ENCODE measurements around the gene HOMER3. TPM values are rescaled to one million over a fixed set of nuclear protein-coding genes. Genes with fewer than 3 reads are reported as not detected.

The HOMER3 gene
- total RNA-seq, 1 donor from 2014 or later = 68.9 TPM

DNA sequence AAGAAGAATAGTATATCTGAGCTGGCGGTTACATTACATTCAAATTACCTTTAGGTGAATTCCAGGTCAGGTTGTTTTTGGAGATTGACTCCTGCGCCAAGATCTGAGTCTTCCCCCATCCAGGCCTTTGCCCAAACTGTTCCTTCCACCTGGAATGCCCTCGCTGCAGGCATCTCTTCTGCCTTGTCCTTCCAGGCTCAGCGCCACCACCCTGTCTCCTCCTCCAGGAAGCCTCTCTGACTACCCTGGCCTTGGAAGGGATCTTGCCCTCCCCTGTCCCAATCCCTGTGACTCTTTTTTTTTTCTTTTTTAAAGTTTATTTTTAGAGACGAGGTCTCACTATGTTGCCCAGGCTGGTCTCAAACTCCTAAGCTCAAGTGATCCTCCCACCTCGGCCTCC lies 1.7 kb upstream of the HOMER3 start:
- Mint-ChIP-seq H3K27me3 (ENCODE audit: unreplicated experiment) (no peaks in the 10 kb centered on the region), H3K27ac (ENCODE audit: unreplicated experiment) (no peak overlapping the region), H3K4me3 (ENCODE audit: unreplicated experiment) (no peak overlapping the region), H3K36me3 (ENCODE audit: unreplicated experiment) (peaks cover 4% of the 10 kb centered on the region), H3K9me3 (ENCODE audit: unreplicated experiment) (no peaks in the 10 kb centered on the region), H3K4me1 (ENCODE audit: unreplicated experiment) (peaks cover 12% of the 10 kb centered on the region)
- TF ChIP-seq, protein P1, sequence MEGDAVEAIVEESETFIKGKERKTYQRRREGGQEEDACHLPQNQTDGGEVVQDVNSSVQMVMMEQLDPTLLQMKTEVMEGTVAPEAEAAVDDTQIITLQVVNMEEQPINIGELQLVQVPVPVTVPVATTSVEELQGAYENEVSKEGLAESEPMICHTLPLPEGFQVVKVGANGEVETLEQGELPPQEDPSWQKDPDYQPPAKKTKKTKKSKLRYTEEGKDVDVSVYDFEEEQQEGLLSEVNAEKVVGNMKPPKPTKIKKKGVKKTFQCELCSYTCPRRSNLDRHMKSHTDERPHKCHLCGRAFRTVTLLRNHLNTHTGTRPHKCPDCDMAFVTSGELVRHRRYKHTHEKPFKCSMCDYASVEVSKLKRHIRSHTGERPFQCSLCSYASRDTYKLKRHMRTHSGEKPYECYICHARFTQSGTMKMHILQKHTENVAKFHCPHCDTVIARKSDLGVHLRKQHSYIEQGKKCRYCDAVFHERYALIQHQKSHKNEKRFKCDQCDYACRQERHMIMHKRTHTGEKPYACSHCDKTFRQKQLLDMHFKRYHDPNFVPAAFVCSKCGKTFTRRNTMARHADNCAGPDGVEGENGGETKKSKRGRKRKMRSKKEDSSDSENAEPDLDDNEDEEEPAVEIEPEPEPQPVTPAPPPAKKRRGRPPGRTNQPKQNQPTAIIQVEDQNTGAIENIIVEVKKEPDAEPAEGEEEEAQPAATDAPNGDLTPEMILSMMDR (IDR thresholded peaks at IDR 0.05) = no peak
- DNase-seq (ENCODE audit: extremely low spot score, unreplicated experiment) = no peak

DNA sequence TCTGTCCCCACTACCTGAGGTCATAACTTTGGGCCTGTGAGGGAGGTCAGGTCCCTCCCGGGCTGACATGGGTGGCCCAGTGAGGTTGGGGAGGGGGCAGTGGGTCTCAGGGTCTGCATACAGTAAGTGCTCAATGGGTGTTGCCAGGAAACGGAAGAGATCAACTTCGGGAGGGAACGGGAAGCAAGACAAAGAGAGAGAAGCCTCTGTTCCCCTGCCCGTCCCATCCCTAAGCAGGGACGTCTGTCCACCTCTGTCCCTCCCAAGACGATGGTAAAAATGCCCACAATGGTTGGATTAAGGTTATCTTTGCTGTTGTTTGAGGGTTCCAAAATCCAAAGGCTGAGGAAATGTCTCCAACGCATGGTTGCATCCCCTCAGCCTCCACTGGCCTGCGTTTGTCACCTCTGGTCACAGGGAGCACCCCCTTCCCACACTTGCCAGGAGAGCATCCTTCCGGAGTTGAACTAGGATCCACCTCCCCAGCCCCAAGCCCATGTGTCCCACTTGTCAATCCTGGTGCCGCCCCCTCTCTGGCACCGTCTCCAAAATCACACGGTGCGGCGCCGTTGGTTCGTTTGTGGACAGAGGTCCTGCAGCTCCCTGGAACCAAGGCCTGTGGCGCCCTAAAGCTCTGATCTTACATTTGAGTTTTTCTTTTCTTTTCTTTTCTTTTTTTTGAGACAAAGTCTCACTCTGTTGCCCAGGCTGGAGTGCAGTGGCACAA lies 774 bp upstream of the HOMER3 start:
- Mint-ChIP-seq H3K9me3 (ENCODE audit: unreplicated experiment) (no peaks in the 10 kb centered on the region), H3K27ac (ENCODE audit: unreplicated experiment) (peak overlapping the region; percentile 27), H3K4me3 (ENCODE audit: unreplicated experiment) (peak overlapping the region; percentile 38), H3K36me3 (ENCODE audit: unreplicated experiment) (peaks cover 9% of the 10 kb centered on the region), H3K4me1 (ENCODE audit: unreplicated experiment) (peaks cover 12% of the 10 kb centered on the region), H3K27me3 (ENCODE audit: unreplicated experiment) (no peaks in the 10 kb centered on the region)
- no peak for DNase-seq (ENCODE audit: extremely low spot score, unreplicated experiment)
- TF ChIP-seq, protein P1 (IDR thresholded peaks at IDR 0.05) = no peak

DNA sequence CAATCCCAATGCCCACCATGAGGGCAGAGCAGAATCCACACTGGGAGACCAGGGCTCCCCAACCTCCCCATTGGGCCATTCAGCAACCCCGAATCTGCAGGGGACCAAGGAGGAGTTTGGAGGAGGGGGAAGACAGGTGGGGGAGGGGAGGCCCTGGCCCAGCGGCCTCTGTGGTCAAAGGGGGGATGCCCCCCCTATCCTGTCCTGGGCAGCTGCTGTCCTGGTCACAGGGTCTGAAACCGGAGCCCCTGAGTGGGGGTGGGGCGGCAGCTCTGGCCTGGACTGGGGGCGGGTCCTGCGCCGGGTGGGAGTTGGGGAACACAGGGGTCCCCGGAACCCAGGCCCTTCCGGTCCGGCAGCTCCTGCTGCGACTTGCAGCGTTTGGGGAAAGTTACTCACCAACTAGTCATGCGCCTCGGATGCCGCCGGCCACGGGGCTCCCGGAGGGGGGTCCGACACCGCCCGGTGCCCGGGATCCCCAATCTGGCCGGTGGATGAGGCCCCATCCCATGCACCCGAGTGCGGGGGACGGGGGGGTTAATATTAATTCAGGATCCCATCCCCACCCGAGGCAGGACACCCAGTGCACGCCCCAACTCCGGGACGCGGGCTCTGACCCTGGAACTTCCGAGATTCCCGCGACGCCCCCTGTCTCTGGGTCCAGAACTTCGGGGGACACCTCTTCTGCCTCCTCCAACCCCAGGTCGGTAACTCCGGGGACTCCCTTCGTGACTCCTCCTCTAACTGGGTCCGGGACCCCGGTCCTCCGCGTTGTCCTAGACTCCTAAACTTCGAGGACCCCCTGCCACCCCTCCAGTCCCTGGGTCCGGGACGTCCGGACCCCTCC lies 872 bp downstream of the HOMER3 start:
- peaks cover 12% of the 10 kb centered on the region for H3K4me1 Mint-ChIP-seq (ENCODE audit: unreplicated experiment)
- TF ChIP-seq, protein P1 (IDR thresholded peaks at IDR 0.05) = no peak
- H3K9me3 Mint-ChIP-seq (ENCODE audit: unreplicated experiment) = no peaks in the 10 kb centered on the region
- H3K27ac Mint-ChIP-seq (ENCODE audit: unreplicated experiment) = peak overlapping the region; percentile 77
- H3K36me3 Mint-ChIP-seq (ENCODE audit: unreplicated experiment) = peaks cover 5% of the 10 kb centered on the region
- H3K27me3 Mint-ChIP-seq (ENCODE audit: unreplicated experiment) = no peaks in the 10 kb centered on the region
- H3K4me3 Mint-ChIP-seq (ENCODE audit: unreplicated experiment) = peak overlapping the region; percentile 88
- no peak for DNase-seq (ENCODE audit: extremely low spot score, unreplicated experiment)

DNA sequence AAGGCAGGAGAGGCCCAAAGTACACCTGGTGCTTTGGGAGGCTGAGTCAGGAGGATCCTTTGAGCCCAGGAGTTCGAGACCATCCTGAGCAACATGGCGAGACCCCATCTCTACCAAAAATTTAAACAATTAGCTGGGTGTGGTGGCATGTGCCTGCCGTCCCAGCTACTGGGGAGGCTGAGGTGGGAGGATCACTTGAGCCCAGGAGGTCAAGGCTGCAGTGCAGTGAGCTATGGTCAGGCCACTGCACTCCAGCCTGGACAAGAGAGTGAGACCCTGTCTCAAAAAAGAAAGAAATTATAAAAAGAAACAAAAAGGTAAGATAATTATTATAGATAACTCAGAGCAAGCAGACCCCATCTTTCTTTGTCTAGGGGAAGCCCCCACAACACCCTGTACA lies 1.9 kb downstream of the HOMER3 start:
- Mint-ChIP-seq H3K27ac (ENCODE audit: unreplicated experiment) (no peak overlapping the region), H3K9me3 (ENCODE audit: unreplicated experiment) (no peaks in the 10 kb centered on the region), H3K27me3 (ENCODE audit: unreplicated experiment) (no peaks in the 10 kb centered on the region), H3K4me1 (ENCODE audit: unreplicated experiment) (peaks cover 12% of the 10 kb centered on the region), H3K4me3 (ENCODE audit: unreplicated experiment) (peak overlapping the region; percentile 88), H3K36me3 (ENCODE audit: unreplicated experiment) (peaks cover 9% of the 10 kb centered on the region)
- TF ChIP-seq, protein P1 (IDR thresholded peaks at IDR 0.05) = no peak
- no peak for DNase-seq (ENCODE audit: extremely low spot score, unreplicated experiment)

DNA sequence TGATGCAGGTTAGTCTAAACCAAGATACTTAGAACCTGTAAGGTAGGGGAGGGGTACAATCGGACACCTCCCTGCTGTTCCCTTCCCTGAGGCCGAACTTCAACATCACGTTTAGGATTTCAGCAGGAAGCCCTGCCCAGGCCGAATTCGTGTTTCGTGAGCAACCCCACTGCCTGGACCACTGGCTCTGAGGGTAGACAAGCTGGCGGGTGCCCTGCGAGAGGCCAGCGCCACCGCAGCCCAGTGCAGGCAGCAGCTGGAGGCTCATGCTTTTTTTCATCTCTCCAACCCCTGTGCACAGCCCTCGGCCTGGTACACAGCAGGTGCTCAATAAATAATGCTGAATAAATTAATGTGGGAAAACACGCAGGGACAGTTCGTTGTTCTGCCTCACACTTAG lies 7.7 kb downstream of the HOMER3 start:
- TF ChIP-seq, protein P1 (IDR thresholded peaks at IDR 0.05) = no peak
- Mint-ChIP-seq H3K27ac (ENCODE audit: unreplicated experiment) (no peak overlapping the region), H3K4me1 (ENCODE audit: unreplicated experiment) (peaks cover 1% of the 10 kb centered on the region), H3K36me3 (ENCODE audit: unreplicated experiment) (peaks cover 16% of the 10 kb centered on the region), H3K9me3 (ENCODE audit: unreplicated experiment) (no peaks in the 10 kb centered on the region), H3K4me3 (ENCODE audit: unreplicated experiment) (no peak overlapping the region), H3K27me3 (ENCODE audit: unreplicated experiment) (no peaks in the 10 kb centered on the region)
- DNase-seq (ENCODE audit: extremely low spot score, unreplicated experiment) = no peak
